ENCODE results near the gene RALGAPB. TPM values are rescaled to one million over a fixed set of nuclear protein-coding genes. Genes with fewer than 3 reads are reported as not detected.
A peak's percentile ranks its signal among the peaks of the same experiment; 100 is the strongest.

RALGAPB gene
- total and polyA plus RNA-seq, 3 experiments from 2014 or later: 13.9 to 35.0 (median 33.8) TPM

DNA sequence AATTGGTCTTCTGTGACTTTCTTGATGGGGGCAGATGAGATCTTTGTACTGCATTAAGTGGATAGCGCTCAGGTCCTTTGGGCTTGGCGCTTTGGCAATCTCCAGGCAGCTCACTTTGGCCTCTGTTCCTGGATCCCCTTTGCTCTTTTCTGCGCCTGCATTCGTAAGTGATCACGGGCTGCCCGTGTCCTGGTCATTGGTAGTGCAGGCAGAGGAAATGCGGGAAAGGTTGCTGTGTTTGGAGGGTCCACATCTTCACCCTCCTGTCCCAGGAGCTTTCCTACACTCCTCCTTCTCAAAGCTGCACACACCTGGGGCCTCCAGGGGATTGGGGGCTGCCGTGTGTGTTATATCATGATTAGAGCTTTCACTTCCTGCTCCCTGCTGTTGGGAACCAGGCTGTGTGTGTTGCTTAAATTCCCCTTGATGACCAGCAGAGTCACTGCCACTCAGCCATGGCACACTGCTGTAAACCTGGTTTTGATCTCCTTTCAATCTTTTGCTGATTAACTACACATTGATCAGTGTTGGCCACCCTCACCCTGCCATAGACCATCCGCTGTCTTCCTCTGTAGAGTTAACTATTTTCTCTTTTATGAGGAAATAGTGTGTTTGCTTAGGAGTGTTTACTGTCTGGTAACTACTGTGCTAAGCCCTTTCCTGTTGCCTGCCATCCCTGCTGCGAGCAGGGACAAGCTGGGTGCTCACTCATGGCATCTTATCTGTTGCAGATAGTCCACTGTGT, 24.5 kb upstream of the RALGAPB start:
- peaks cover 11% of the 10 kb centered on the region for H3K36me3 ChIP-seq (ENCODE audit: insufficient read depth, low read length)
- no peak for DNase-seq
- Mint-ChIP-seq H3K4me1 (peaks cover 20 to 28% (median 25%) of the 10 kb centered on the region in 3 donors), H3K36me3 (peaks cover 4 to 25% (median 14%) of the 10 kb centered on the region in 3 donors), H3K27ac (peak overlapping the region; percentile 19 to 94 (median 83)), H3K4me3 (peak overlapping the region; percentile 80 to 87 (median 85)), H3K27me3 (no peaks in the 10 kb centered on the region), H3K9me3 (no peaks in the 10 kb centered on the region)
- POLR2A ChIA-PET: interaction anchor here (3.6 kb wide), 1 partner anchor 13 kb away, joined by 44 read pairs; the partner anchor contains the start of gene SNHG17
- CTCF ChIA-PET: interaction anchor here (2.5 to 5.7 kb wide), 2 partner anchors 14 to 24 kb away, joined by 26 to 85 read pairs; partner anchors contain the start of genes RALGAPB and SNHG17
- H3K4me3 ChIP-seq (ENCODE audit: low read length): no peak overlapping the region
- H3K27me3 ChIP-seq (ENCODE audit: insufficient read depth, low read length, poor library complexity, severe bottlenecking): no peaks in the 10 kb centered on the region
- no peaks in the 10 kb centered on the region for H3K9me3 ChIP-seq (ENCODE audit: low read length)
- H3K4me1 ChIP-seq (ENCODE audit: insufficient read depth, low read length): peaks cover 15% of the 10 kb centered on the region
- H3K27ac ChIP-seq (ENCODE audit: low read depth, low read length): peak overlapping the region; percentile 6

DNA sequence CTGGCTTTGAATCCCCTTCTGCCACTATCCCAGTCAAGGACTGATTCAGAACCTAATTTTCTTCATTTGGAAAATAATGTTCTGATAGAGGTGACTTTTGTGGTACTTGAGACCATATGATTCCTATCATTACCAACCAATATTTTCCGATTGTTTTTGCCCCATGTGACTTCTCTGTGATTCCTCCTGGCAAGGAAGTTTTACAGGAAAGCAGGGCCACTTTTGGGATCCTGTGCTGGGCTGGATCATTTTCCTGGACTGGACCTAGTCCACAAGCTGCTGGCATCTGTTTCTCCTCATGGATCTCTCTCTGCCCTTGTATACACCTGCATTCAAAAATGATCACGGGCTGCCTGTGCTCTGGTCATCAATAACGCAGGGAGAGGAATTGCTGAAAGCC, 23.6 kb upstream of the RALGAPB start:
- Histone ChIP-seq H3K27ac (ENCODE audit: low read depth, low read length) (no peak overlapping the region), H3K27me3 (ENCODE audit: insufficient read depth, low read length, poor library complexity, severe bottlenecking) (no peaks in the 10 kb centered on the region), H3K4me3 (ENCODE audit: low read length) (no peak overlapping the region), H3K4me1 (ENCODE audit: insufficient read depth, low read length) (peaks cover 15% of the 10 kb centered on the region), H3K9me3 (ENCODE audit: low read length) (no peaks in the 10 kb centered on the region), H3K36me3 (ENCODE audit: insufficient read depth, low read length) (peaks cover 11% of the 10 kb centered on the region)
- CTCF ChIA-PET: interaction anchor here (5.7 kb wide), 1 partner anchor 15 kb away, joined by 85 read pairs; the partner anchor contains the start of gene SNHG17
- Mint-ChIP-seq H3K36me3 (peaks cover 4 to 25% (median 14%) of the 10 kb centered on the region in 3 donors), H3K9me3 (no peaks in the 10 kb centered on the region), H3K4me3 (peak overlapping the region in 3 of 7 donors; percentile 12 to 45 (median 18)), H3K27ac (peak overlapping the region in 3 of 8 donors; percentile 40 to 70 (median 41)), H3K27me3 (no peaks in the 10 kb centered on the region), H3K4me1 (peaks cover 20 to 28% (median 25%) of the 10 kb centered on the region in 3 donors)
- POLR2A ChIA-PET: interaction anchor here (3.6 kb wide), 1 partner anchor 14 kb away, joined by 44 read pairs; the partner anchor contains the start of gene SNHG17
- DNase-seq: no peak

DNA sequence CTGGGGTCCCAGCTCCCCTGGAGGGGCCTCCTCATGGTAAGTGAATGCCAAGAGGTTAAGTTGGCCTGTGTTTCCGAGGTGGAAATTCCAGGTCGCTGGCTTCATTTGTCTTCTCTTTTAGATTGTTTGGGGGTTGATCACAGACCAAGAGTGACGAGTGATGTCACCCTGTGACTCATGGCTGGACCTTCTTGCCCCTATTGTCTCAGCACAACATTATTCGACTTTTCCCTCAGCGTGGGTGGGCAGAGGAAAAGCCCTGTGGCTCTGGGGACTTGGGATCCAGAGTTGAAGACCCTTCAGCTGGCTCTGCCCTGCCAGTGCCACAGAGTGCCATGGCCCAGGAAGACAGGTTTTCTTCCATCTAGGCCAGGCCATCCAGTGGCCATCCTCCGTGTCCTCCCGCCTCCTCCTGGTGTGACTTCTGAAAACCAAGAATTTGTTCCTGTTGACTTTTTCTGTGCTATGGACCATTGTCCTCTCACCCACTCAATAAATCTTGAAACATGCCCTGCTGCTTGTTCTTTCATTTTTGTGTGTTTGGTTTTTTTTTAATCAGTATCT, 22.1 kb upstream of the RALGAPB start:
- H3K36me3 ChIP-seq (ENCODE audit: insufficient read depth, low read length): peaks cover 11% of the 10 kb centered on the region
- no peaks in the 10 kb centered on the region for H3K9me3 Mint-ChIP-seq
- H3K4me3 Mint-ChIP-seq: peak overlapping the region in 2 of 7 donors; percentile 10 to 15
- no peaks in the 10 kb centered on the region for H3K27me3 Mint-ChIP-seq
- POLR2A ChIA-PET: no interaction called here
- H3K27ac ChIP-seq (ENCODE audit: low read depth, low read length): no peak overlapping the region
- no peaks in the 10 kb centered on the region for H3K9me3 ChIP-seq (ENCODE audit: low read length)
- DNase-seq: no peak
- CTCF ChIA-PET: interaction anchor here (5.7 kb wide), 1 partner anchor 16 kb away, joined by 85 read pairs; the partner anchor contains the start of gene SNHG17
- peaks cover 15% of the 10 kb centered on the region for H3K4me1 ChIP-seq (ENCODE audit: insufficient read depth, low read length)
- H3K27me3 ChIP-seq (ENCODE audit: insufficient read depth, low read length, poor library complexity, severe bottlenecking): no peaks in the 10 kb centered on the region
- H3K4me3 ChIP-seq (ENCODE audit: low read length): no peak overlapping the region
- H3K36me3 Mint-ChIP-seq: peaks cover 4 to 25% (median 14%) of the 10 kb centered on the region in 3 donors
- peaks cover 19 to 25% (median 21%) of the 10 kb centered on the region in 3 donors for H3K4me1 Mint-ChIP-seq
- peak overlapping the region in 1 of 8 donors; percentile 34 for H3K27ac Mint-ChIP-seq

DNA sequence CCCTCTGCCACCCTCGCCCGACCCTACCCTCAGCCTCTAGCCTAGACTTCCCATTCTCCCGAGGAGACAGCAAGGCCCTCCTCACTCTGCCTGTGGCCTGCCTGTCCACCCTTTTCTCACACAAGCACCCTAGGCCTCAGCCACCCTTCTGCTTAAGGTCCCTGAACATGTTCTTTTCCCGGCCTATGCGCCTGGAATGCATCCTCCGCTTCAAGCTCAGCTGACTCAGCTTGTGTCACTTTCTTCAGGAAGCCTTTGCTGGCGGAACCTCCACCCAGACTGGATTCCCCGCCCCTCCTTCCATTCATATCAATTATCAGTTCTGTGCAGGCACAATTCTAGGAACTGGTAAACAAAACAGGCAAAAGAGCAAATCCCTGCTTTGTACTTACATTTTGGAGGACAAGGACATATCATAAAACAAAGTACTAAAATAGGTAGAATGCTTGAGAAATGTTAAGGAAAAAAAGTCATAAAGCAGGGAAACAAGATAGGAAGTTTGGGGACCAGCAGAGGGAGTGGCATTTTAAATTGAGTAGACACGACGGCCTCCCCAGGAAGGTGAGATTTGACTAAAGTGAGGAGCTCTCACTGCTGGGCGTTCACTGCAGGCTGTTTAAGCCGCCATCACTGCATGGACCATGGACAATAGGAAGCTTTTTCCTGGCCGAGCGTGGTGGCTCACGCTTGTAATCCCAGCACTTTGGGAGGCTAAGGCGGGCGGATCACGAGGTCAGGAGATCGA, 19.6 kb upstream of the RALGAPB start:
- Histone ChIP-seq H3K27me3 (ENCODE audit: insufficient read depth, low read length, poor library complexity, severe bottlenecking) (no peaks in the 10 kb centered on the region), H3K27ac (ENCODE audit: low read depth, low read length) (no peak overlapping the region), H3K36me3 (ENCODE audit: insufficient read depth, low read length) (peaks cover 11% of the 10 kb centered on the region), H3K4me3 (ENCODE audit: low read length) (no peak overlapping the region), H3K9me3 (ENCODE audit: low read length) (no peaks in the 10 kb centered on the region), H3K4me1 (ENCODE audit: insufficient read depth, low read length) (no peaks in the 10 kb centered on the region)
- peaks cover 4 to 25% (median 14%) of the 10 kb centered on the region in 3 donors for H3K36me3 Mint-ChIP-seq
- H3K27me3 Mint-ChIP-seq: no peaks in the 10 kb centered on the region
- peak overlapping the region in 1 of 8 donors; percentile 66 for H3K27ac Mint-ChIP-seq
- peaks cover 4 to 5% (median 5%) of the 10 kb centered on the region in 3 donors for H3K4me1 Mint-ChIP-seq
- DNase-seq: no peak
- POLR2A ChIA-PET: no interaction called here
- no peak overlapping the region for H3K4me3 Mint-ChIP-seq
- CTCF ChIA-PET: interaction anchor here (1.1 to 1.3 kb wide), 2 partner anchors 16 to 18 kb away, joined by 3 to 4 read pairs; partner anchors contain the start of gene SNHG17
- H3K9me3 Mint-ChIP-seq: no peaks in the 10 kb centered on the region

DNA sequence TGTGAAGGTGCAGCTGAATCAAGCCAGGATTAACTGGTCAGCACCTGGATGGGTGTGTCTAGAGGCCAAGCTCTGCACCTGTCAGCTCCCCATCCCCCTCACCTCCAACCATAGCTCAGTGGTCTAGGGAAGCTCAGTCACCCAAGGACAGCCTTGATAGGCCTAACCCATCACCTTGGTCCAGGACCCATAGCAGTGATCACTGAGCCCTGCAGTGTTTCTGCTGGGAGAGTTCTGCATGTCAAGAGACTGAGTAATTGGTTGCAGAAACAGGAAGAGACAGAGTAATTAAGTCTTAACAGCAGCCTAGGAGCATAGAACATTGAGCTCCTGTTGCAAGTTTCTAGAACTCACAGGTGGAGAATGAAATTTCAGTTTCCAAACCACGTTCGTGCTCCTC, 18.7 kb upstream of the RALGAPB start:
- no peak overlapping the region for H3K4me3 Mint-ChIP-seq
- Histone ChIP-seq H3K4me1 (ENCODE audit: insufficient read depth, low read length) (no peaks in the 10 kb centered on the region), H3K27ac (ENCODE audit: low read depth, low read length) (no peak overlapping the region), H3K27me3 (ENCODE audit: insufficient read depth, low read length, poor library complexity, severe bottlenecking) (no peaks in the 10 kb centered on the region), H3K4me3 (ENCODE audit: low read length) (no peak overlapping the region), H3K9me3 (ENCODE audit: low read length) (no peaks in the 10 kb centered on the region), H3K36me3 (ENCODE audit: insufficient read depth, low read length) (peaks cover 11% of the 10 kb centered on the region)
- ChIA-PET CTCF (interaction anchor here (1.1 kb wide), 1 partner anchor 19 kb away, joined by 4 read pairs; the partner anchor contains the start of gene SNHG17), POLR2A (no interaction called here)
- H3K27me3 Mint-ChIP-seq: no peaks in the 10 kb centered on the region
- H3K27ac Mint-ChIP-seq: no peak overlapping the region
- DNase-seq: no peak
- no peaks in the 10 kb centered on the region for H3K9me3 Mint-ChIP-seq
- H3K4me1 Mint-ChIP-seq: no peaks in the 10 kb centered on the region
- H3K36me3 Mint-ChIP-seq: peaks cover 4 to 25% (median 14%) of the 10 kb centered on the region in 3 donors

DNA sequence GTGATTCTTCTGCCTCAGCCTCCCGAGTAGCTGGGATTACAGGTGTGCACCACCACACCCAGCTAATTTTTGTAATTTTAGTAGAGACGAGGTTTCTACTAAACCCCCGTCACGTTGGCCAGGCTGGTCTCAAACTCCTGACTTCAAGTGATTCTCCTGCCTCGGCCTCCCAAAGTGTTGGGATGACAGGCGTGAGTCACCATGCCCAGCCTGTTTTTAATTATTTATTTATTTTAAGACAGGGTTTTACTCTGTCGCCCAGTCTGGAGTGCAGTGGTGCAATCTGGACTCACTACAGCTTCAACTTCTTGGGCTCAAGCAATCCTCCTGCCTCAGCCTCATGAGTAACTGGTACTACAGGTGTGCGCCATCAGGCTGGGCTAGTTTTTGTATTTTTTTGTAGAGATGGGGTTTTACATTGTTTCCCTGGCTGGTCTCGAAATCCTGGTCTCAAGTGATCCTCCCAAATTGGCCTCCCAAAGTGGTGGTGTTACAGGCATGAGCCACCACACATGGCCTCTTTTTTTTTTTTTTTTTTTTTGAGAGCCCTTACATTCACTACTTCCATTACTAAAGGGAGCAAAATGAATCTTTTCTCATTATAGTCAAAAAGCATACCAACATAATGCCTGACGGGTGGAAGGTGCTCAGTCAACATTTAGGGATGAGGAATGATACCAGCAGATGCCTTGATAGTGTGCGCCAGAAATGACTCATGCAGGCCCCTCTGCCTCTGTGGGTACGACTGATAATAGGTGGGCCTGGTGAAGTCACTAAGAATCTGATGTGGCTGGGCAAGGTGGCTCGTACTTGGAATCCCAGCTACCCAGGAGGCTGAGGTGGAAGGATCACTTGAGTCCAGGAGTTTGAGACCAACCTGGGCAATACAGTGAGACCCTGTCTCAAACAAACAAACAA, 17.8 kb upstream of the RALGAPB start:
- Histone ChIP-seq H3K9me3 (ENCODE audit: low read length) (no peaks in the 10 kb centered on the region), H3K27me3 (ENCODE audit: insufficient read depth, low read length, poor library complexity, severe bottlenecking) (no peaks in the 10 kb centered on the region), H3K4me1 (ENCODE audit: insufficient read depth, low read length) (no peaks in the 10 kb centered on the region), H3K27ac (ENCODE audit: low read depth, low read length) (no peak overlapping the region), H3K36me3 (ENCODE audit: insufficient read depth, low read length) (peaks cover 7% of the 10 kb centered on the region), H3K4me3 (ENCODE audit: low read length) (no peak overlapping the region)
- Mint-ChIP-seq H3K4me3 (no peak overlapping the region), H3K9me3 (no peaks in the 10 kb centered on the region), H3K36me3 (peaks cover 4 to 17% (median 10%) of the 10 kb centered on the region in 3 donors), H3K4me1 (no peaks in the 10 kb centered on the region), H3K27me3 (no peaks in the 10 kb centered on the region), H3K27ac (no peak overlapping the region)
- CTCF ChIA-PET: interaction anchor here (1.7 kb wide), 1 partner anchor 9 kb away, joined by 11 read pairs; no protein-coding TSS in a partner anchor
- DNase-seq: no peak
- POLR2A ChIA-PET: no interaction called here

DNA sequence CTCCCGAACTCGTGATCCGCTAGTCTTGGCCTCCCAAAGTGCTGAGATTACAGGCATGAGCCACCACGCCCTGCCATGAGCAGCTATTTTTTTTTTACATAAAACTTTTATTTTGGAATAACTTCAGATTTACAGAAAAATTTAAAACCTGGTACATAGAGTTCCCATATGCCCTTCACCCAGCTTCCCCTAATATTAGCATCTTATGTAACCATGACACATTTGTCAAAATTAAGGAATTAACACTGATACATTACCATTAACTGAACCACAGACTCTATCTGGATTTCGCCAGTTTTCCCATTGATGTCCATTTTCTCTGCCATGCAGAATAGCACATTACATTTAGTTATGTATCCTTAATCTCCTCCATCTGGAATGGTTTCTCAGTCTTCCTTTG, 14.3 kb upstream of the RALGAPB start:
- Histone ChIP-seq H3K36me3 (ENCODE audit: insufficient read depth, low read length) (no peaks in the 10 kb centered on the region), H3K4me1 (ENCODE audit: insufficient read depth, low read length) (no peaks in the 10 kb centered on the region), H3K27ac (ENCODE audit: low read depth, low read length) (no peak overlapping the region), H3K9me3 (ENCODE audit: low read length) (no peaks in the 10 kb centered on the region), H3K27me3 (ENCODE audit: insufficient read depth, low read length, poor library complexity, severe bottlenecking) (no peaks in the 10 kb centered on the region), H3K4me3 (ENCODE audit: low read length) (no peak overlapping the region)
- Mint-ChIP-seq H3K4me3 (no peak overlapping the region), H3K9me3 (no peaks in the 10 kb centered on the region), H3K36me3 (no peaks in the 10 kb centered on the region), H3K4me1 (no peaks in the 10 kb centered on the region), H3K27me3 (no peaks in the 10 kb centered on the region), H3K27ac (no peak overlapping the region)
- CTCF ChIA-PET: interaction anchor here (1.5 kb wide), 1 partner anchor 23 kb away, joined by 5 read pairs; the partner anchor contains the start of gene SNHG17
- DNase-seq: no peak
- POLR2A ChIA-PET: interaction anchor here (0.6 kb wide), 1 partner anchor 198 kb away, joined by 4 read pairs; no protein-coding TSS in a partner anchor
